Activated naive CD4-positive, alpha-beta T cell treated with anti-CD3 and anti-CD28 coated beads for 36 hours (primary cell): ENCODE data around the gene NR2F6. TPM values are rescaled to one million over a fixed set of nuclear protein-coding genes. Genes with fewer than 3 reads are reported as not detected.

ENCODE experiments used
- CTCF ChIA-PET: fragments of 350-600 bp; sonication (Branson Sonifier 250); formaldehyde crosslinking; loops from one replicate; lab custom pipeline; 2021; ENCODE audit warnings: antibody characterized with exemption; lab: Charles Lee
- DNase-seq: peaks from one replicate; pipeline ENCODE4 v3.0.0-alpha.2; 2020
- H3K27ac Mint-ChIP-seq: one replicate; pipeline ENCODE4 v1.8.0; 2021; ENCODE audit warnings: mild to moderate bottlenecking, mixed read lengths
- H3K27me3 Mint-ChIP-seq: one replicate; pipeline ENCODE4 v1.8.0; 2021; ENCODE audit warnings: low read depth, mixed read lengths
- H3K36me3 Mint-ChIP-seq: one replicate; pipeline ENCODE4 v1.8.0; 2021; ENCODE audit warnings: low read depth, mixed read lengths
- H3K4me1 Mint-ChIP-seq: one replicate; pipeline ENCODE4 v1.8.0; 2021; ENCODE audit warnings: low read depth, mixed read lengths
- H3K4me3 Mint-ChIP-seq: one replicate; pipeline ENCODE4 v1.8.0; 2021; ENCODE audit warnings: mild to moderate bottlenecking, moderate library complexity, mixed read lengths
- H3K9me3 Mint-ChIP-seq: one replicate; pipeline ENCODE4 v1.8.0; 2021; ENCODE audit warnings: mixed read lengths
- intact Hi-C: fragments of 100-400 bp; cut with micrococcal nuclease; formaldehyde crosslinking; loops from one replicate; pipeline ENCODE4 v1.15.1; 2023
- total RNA-seq, 2 experiments: library from RNA; stranded (reverse); gene quantifications; one replicate each; pipeline ENCODE4 v1.2.3, GENCODE V29; 2021

Gene NR2F6
- total RNA-seq, 2 experiments from 2014 or later = 5.3 to 6.0 TPM

GRCh38 chr19:17215127-17215971 lies 30.4 kb downstream of the NR2F6 start, which contains the start of gene USE1:
Gene USE1, plus strand, starts transcription at chr19:17215357. Its CDS starts 49 bp downstream, at chr19:17215406.
- peak within 1 kb of the TSS; percentile 97 for H3K27ac Mint-ChIP-seq
- H3K4me1 Mint-ChIP-seq = peaks cover 10% of the 10 kb centered on the region
- CTCF ChIA-PET = interaction anchor here (0.7 to 1.5 kb wide), 7 partner anchors 10 to 67 kb away, joined by 3 to 7 read pairs (median 4); partner anchors contain the start of gene OCEL1
- no peaks in the 10 kb centered on the region for H3K27me3 Mint-ChIP-seq
- intact Hi-C loops = loop anchor here (1.0 to 5.0 kb wide), 5 partner anchors 11 to 140 kb away; partner anchors contain the start of genes ANKLE1, BABAM1, HAUS8 and MYO9B
- DNase-seq = peak; percentile 93
- H3K9me3 Mint-ChIP-seq = no peaks in the 10 kb centered on the region
- peaks cover 19% of the 10 kb centered on the region for H3K36me3 Mint-ChIP-seq
- H3K4me3 Mint-ChIP-seq = peak within 1 kb of the TSS; percentile 85

- peaks cover 10% of the 10 kb centered on the region for H3K4me1 Mint-ChIP-seq
These were observed 31.1 kb downstream of the NR2F6 start for GRCh38 chr19:17214508-17215126.

GRCh38 chr19:17213334-17213733 lies 32.4 kb downstream of the NR2F6 start:
- intact Hi-C loops = no loop called here
- H3K4me1 Mint-ChIP-seq = peaks cover 14% of the 10 kb centered on the region
- peaks cover 23% of the 10 kb centered on the region for H3K36me3 Mint-ChIP-seq
- DNase-seq = no peak
- no peak overlapping the region for H3K4me3 Mint-ChIP-seq
- H3K9me3 Mint-ChIP-seq = no peaks in the 10 kb centered on the region
- CTCF ChIA-PET = no interaction called here
- H3K27ac Mint-ChIP-seq = no peak overlapping the region
- no peaks in the 10 kb centered on the region for H3K27me3 Mint-ChIP-seq

More at GRCh38 chr19:17214508-17215126, 31.1 kb downstream of the NR2F6 start:
- CTCF ChIA-PET = interaction anchor here (0.7 to 1.5 kb wide), 7 partner anchors 9 to 68 kb away, joined by 3 to 7 read pairs (median 3); no protein-coding TSS in a partner anchor
- intact Hi-C loops = loop anchor here (1.0 to 5.0 kb wide), 5 partner anchors 12 to 139 kb away; partner anchors contain the start of genes ANKLE1, BABAM1, HAUS8 and MYO9B
- Mint-ChIP-seq H3K4me3 (peak overlapping the region; percentile 85), H3K27me3 (no peaks in the 10 kb centered on the region), H3K36me3 (peaks cover 19% of the 10 kb centered on the region), H3K27ac (peak overlapping the region; percentile 97), H3K9me3 (no peaks in the 10 kb centered on the region)
- no peak for DNase-seq

GRCh38 chr19:17211547-17212446 lies 33.9 kb downstream of the NR2F6 start:
- Mint-ChIP-seq H3K9me3 (no peaks in the 10 kb centered on the region), H3K36me3 (peaks cover 14% of the 10 kb centered on the region)

GRCh38 chr19:17210296-17210695 lies 35.4 kb downstream of the NR2F6 start:
- Mint-ChIP-seq H3K4me3 (no peak overlapping the region), H3K9me3 (no peaks in the 10 kb centered on the region), H3K36me3 (peaks cover 14% of the 10 kb centered on the region), H3K27ac (no peak overlapping the region), H3K4me1 (peaks cover 11% of the 10 kb centered on the region), H3K27me3 (no peaks in the 10 kb centered on the region)
- no peak for DNase-seq
- intact Hi-C loops = no loop called here
- CTCF ChIA-PET = interaction anchor here (1.0 kb wide), 1 partner anchor 24 kb away, joined by 3 read pairs; no protein-coding TSS in a partner anchor

More at GRCh38 chr19:17211547-17212446, 33.9 kb downstream of the NR2F6 start:
- Mint-ChIP-seq H3K27me3 (no peaks in the 10 kb centered on the region), H3K27ac (no peak overlapping the region), H3K4me1 (peaks cover 14% of the 10 kb centered on the region), H3K4me3 (no peak overlapping the region)
- DNase-seq = no peak
- intact Hi-C loops = no loop called here
- CTCF ChIA-PET = no interaction called here

- H3K27ac Mint-ChIP-seq = no peak overlapping the region
- CTCF ChIA-PET = no interaction called here
- H3K4me1 Mint-ChIP-seq = peaks cover 6% of the 10 kb centered on the region
- H3K36me3 Mint-ChIP-seq = peaks cover 15% of the 10 kb centered on the region
- intact Hi-C loops = no loop called here
- DNase-seq = peak; percentile 45
- no peak overlapping the region for H3K4me3 Mint-ChIP-seq
- H3K27me3 Mint-ChIP-seq = no peaks in the 10 kb centered on the region
- H3K9me3 Mint-ChIP-seq = no peaks in the 10 kb centered on the region
These were observed 36.3 kb downstream of the NR2F6 start for GRCh38 chr19:17209126-17210036.

GRCh38 chr19:17206736-17207581 lies 38.8 kb downstream of the NR2F6 start:
- no peaks in the 10 kb centered on the region for H3K27me3 Mint-ChIP-seq
- peaks cover 24% of the 10 kb centered on the region for H3K36me3 Mint-ChIP-seq
- intact Hi-C loops = no loop called here
- H3K4me1 Mint-ChIP-seq = peaks cover 4% of the 10 kb centered on the region
- DNase-seq = no peak
- CTCF ChIA-PET = no interaction called here
- no peak overlapping the region for H3K4me3 Mint-ChIP-seq
- H3K27ac Mint-ChIP-seq = no peak overlapping the region
- H3K9me3 Mint-ChIP-seq = no peaks in the 10 kb centered on the region

GRCh38 chr19:17205237-17206140 lies 40.2 kb downstream of the NR2F6 start:
- Mint-ChIP-seq H3K27me3 (no peaks in the 10 kb centered on the region), H3K9me3 (no peaks in the 10 kb centered on the region), H3K4me3 (no peak overlapping the region), H3K36me3 (peaks cover 25% of the 10 kb centered on the region), H3K27ac (no peak overlapping the region), H3K4me1 (peaks cover 4% of the 10 kb centered on the region)
- intact Hi-C loops = loop anchor here (1.0 kb wide), 2 partner anchors 30 to 77 kb away; no protein-coding TSS in a partner anchor
- CTCF ChIA-PET = interaction anchor here (0.6 to 2.2 kb wide), 7 partner anchors 9 to 87 kb away, joined by 3 to 8 read pairs (median 3); partner anchors contain the start of gene USE1
- DNase-seq = peak; percentile 73

GRCh38 chr19:17202713-17203112 lies 43.0 kb downstream of the NR2F6 start:
- Mint-ChIP-seq H3K27me3 (no peaks in the 10 kb centered on the region), H3K9me3 (no peaks in the 10 kb centered on the region), H3K36me3 (peaks cover 23% of the 10 kb centered on the region), H3K4me1 (no peaks in the 10 kb centered on the region), H3K27ac (no peak overlapping the region), H3K4me3 (no peak overlapping the region)
- CTCF ChIA-PET = interaction anchor here (0.6 kb wide), 1 partner anchor 148 kb away, joined by 3 read pairs; no protein-coding TSS in a partner anchor
- intact Hi-C loops = no loop called here
- DNase-seq = no peak
